ENCODE results near the gene FBXO10. TPM values are rescaled to one million over a fixed set of nuclear protein-coding genes. Genes with fewer than 3 reads are reported as not detected.
A peak's percentile ranks its signal among the peaks of the same experiment; 100 is the strongest.

FBXO10 gene
- total and polyA plus RNA-seq, 5 donors from 2014 or later: 0.40 to 2.4 (median 0.93) TPM

DNA sequence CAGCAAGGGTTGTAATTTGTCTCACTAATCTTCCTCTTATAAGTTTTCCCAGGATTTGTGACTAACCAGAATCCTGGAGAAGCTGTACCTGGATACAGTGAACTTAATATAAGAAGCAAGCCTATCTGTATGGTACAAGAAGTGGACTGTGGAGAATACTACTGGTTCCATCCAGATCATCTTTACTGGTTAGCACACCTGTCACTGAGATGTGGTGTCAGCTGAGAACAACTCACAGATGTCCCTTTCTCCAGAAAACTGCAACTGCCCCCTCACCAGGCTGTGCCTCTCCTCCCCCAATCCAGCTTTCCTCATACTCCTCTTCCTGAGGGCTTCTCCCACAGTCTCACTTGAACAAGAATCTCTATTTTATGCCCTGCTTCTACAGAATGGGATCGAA is 4.9 kb downstream of the FBXO10 start:
- DNase-seq (no peak), ATAC-seq (ENCODE audit: low read depth in 2 of 2) (no peak)
- H3K27ac Mint-ChIP-seq: no peak overlapping the region
- H3K4me3 Mint-ChIP-seq: peak overlapping the region in 1 of 4 donors; percentile 20
- peaks cover 20% of the 10 kb centered on the region for H3K27me3 Mint-ChIP-seq
- Histone ChIP-seq H3K4me1 (ENCODE audit: control insufficient read depth, insufficient read depth, low read length, poor library complexity, severe bottlenecking) (peaks cover 7% of the 10 kb centered on the region), H3K4me3 (ENCODE audit: low read depth, low read length) (no peak overlapping the region), H3K27ac (ENCODE audit: insufficient read depth, low read length, poor library complexity, severe bottlenecking) (no peak overlapping the region), H3K36me3 (ENCODE audit: control insufficient read depth, insufficient read depth, low read length) (no peaks in the 10 kb centered on the region), H3K27me3 (ENCODE audit: control insufficient read depth, insufficient read depth, low read length) (no peaks in the 10 kb centered on the region), H3K9me3 (ENCODE audit: control insufficient read depth in 2 of 2, low read length in 2 of 2) (no peaks in the 10 kb centered on the region)
- H3K9me3 Mint-ChIP-seq: peaks cover 0 to 2% (median 0%) of the 10 kb centered on the region in 7 donors
- peaks cover 7% of the 10 kb centered on the region for H3K36me3 Mint-ChIP-seq
- H3K4me1 Mint-ChIP-seq: peaks cover 0 to 11% (median 8%) of the 10 kb centered on the region in 4 donors

- no peak overlapping the region for H3K4me3 Mint-ChIP-seq
- Histone ChIP-seq H3K27me3 (ENCODE audit: control insufficient read depth, insufficient read depth, low read length) (no peaks in the 10 kb centered on the region), H3K9me3 (ENCODE audit: control insufficient read depth in 2 of 2, low read length in 2 of 2) (peaks cover 4 to 13% of the 10 kb centered on the region in 2 experiments), H3K4me1 (ENCODE audit: control insufficient read depth, insufficient read depth, low read length, poor library complexity, severe bottlenecking) (no peaks in the 10 kb centered on the region), H3K36me3 (ENCODE audit: control insufficient read depth, insufficient read depth, low read length) (no peaks in the 10 kb centered on the region), H3K27ac (ENCODE audit: insufficient read depth, low read length, poor library complexity, severe bottlenecking) (no peak overlapping the region), H3K4me3 (ENCODE audit: low read depth, low read length) (no peak overlapping the region)
- H3K9me3 Mint-ChIP-seq: peaks cover 0 to 22% (median 4%) of the 10 kb centered on the region in 7 donors
- no peak overlapping the region for H3K27ac Mint-ChIP-seq
- DNase-seq (no peak), ATAC-seq (ENCODE audit: low read depth in 2 of 2) (no peak)
- peaks cover 24% of the 10 kb centered on the region for H3K36me3 Mint-ChIP-seq
- H3K27me3 Mint-ChIP-seq: no peaks in the 10 kb centered on the region
- H3K4me1 Mint-ChIP-seq: peaks cover 0 to 4% (median 1%) of the 10 kb centered on the region in 4 donors
These were observed 9.5 kb downstream of the FBXO10 start for GRCh38 chr9:37566716-37567115.

- ATAC-seq (ENCODE audit: low read depth in 2 of 2): no peak
- Histone ChIP-seq H3K27ac (ENCODE audit: insufficient read depth, low read length, poor library complexity, severe bottlenecking) (no peak overlapping the region), H3K4me1 (ENCODE audit: control insufficient read depth, insufficient read depth, low read length, poor library complexity, severe bottlenecking) (no peaks in the 10 kb centered on the region), H3K4me3 (ENCODE audit: low read depth, low read length) (no peak overlapping the region), H3K36me3 (ENCODE audit: control insufficient read depth, insufficient read depth, low read length) (no peaks in the 10 kb centered on the region), H3K27me3 (ENCODE audit: control insufficient read depth, insufficient read depth, low read length) (no peaks in the 10 kb centered on the region), H3K9me3 (ENCODE audit: control insufficient read depth in 2 of 2, low read length in 2 of 2) (peaks cover 4 to 13% of the 10 kb centered on the region in 2 experiments)
- no peak overlapping the region for H3K4me3 Mint-ChIP-seq
- no peak overlapping the region for H3K27ac Mint-ChIP-seq
- no peak for DNase-seq
- H3K4me1 Mint-ChIP-seq: peaks cover 0 to 4% (median 1%) of the 10 kb centered on the region in 4 donors
- H3K9me3 Mint-ChIP-seq: peaks cover 0 to 22% (median 4%) of the 10 kb centered on the region in 7 donors
- no peaks in the 10 kb centered on the region for H3K27me3 Mint-ChIP-seq
- peaks cover 24% of the 10 kb centered on the region for H3K36me3 Mint-ChIP-seq
These were observed 10.2 kb downstream of the FBXO10 start for GRCh38 chr9:37565661-37566618.

DNA sequence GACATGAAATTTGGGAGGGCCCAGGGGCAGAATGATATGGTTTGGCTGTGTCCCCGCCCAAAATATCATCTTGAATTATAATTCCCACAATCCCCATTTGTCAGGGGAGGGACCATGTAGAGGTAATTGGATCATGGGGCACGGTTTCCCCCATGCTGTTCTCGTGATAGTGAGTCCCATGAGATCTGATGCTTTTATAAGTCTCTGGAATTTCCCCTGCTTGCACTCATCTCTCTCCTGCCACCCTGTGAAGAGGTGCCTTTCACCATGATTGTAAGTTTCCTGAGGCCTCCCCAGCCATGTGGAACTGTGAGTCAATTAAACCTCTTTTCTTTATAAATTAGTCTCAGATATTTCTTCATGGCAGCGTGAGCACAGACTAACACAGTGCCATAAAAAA is 11.3 kb downstream of the FBXO10 start:
- Mint-ChIP-seq H3K27me3 (no peaks in the 10 kb centered on the region), H3K4me1 (peaks cover 0 to 4% (median 1%) of the 10 kb centered on the region in 4 donors), H3K9me3 (peaks cover 0 to 22% (median 4%) of the 10 kb centered on the region in 7 donors), H3K36me3 (peaks cover 24% of the 10 kb centered on the region), H3K4me3 (no peak overlapping the region), H3K27ac (peak overlapping the region in 1 of 3 donors; percentile 7)
- H3K9me3 ChIP-seq (ENCODE audit: control insufficient read depth in 2 of 2, low read length in 2 of 2): peaks cover 4 to 13% of the 10 kb centered on the region in 2 experiments
- no peaks in the 10 kb centered on the region for H3K4me1 ChIP-seq (ENCODE audit: control insufficient read depth, insufficient read depth, low read length, poor library complexity, severe bottlenecking)
- H3K27ac ChIP-seq (ENCODE audit: insufficient read depth, low read length, poor library complexity, severe bottlenecking): no peak overlapping the region
- ATAC-seq (ENCODE audit: low read depth in 2 of 2): no peak
- no peaks in the 10 kb centered on the region for H3K27me3 ChIP-seq (ENCODE audit: control insufficient read depth, insufficient read depth, low read length)
- no peaks in the 10 kb centered on the region for H3K36me3 ChIP-seq (ENCODE audit: control insufficient read depth, insufficient read depth, low read length)
- DNase-seq: no peak
- H3K4me3 ChIP-seq (ENCODE audit: low read depth, low read length): no peak overlapping the region

DNA sequence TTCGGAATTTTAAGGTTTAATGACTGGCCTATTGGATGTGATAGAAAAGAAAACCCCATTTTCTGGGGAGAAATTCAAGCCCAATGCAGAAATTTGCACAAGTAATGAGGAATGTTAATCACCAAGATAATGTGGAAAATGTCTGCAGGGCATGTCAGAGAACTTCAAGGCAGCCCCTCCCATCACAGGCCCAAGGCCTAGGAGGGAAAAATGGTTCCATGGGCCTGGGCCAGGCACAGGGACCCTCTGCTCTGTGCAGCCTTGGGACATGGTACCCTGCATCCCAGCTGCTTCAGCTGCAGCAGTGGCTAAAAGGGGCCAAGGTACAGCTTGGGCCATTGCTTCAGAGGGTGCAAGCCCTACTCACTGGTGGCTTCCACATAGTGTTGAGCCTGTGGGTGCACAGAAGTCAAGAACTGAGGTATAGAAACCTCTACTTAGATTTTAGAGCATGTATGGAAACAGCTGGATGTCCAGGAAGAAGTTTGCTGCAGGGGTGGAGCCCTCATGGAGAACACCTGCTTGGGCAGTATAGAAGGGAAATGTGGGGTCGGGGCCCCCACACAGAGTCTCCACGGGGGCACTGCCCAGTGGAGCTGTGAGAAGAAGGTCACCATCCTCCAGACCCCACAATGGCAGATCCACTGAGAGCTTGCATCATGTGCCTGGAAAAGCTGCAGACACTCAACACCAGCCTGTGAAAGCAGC is 12.2 kb downstream of the FBXO10 start:
- H3K4me3 Mint-ChIP-seq: peak overlapping the region in 1 of 4 donors; percentile 11
- H3K36me3 Mint-ChIP-seq: peaks cover 24% of the 10 kb centered on the region
- H3K27ac Mint-ChIP-seq: no peak overlapping the region
- ATAC-seq (ENCODE audit: low read depth in 2 of 2) (no peak), DNase-seq (no peak)
- peaks cover 0 to 4% (median 1%) of the 10 kb centered on the region in 4 donors for H3K4me1 Mint-ChIP-seq
- no peaks in the 10 kb centered on the region for H3K4me1 ChIP-seq (ENCODE audit: control insufficient read depth, insufficient read depth, low read length, poor library complexity, severe bottlenecking)
- H3K27ac ChIP-seq (ENCODE audit: insufficient read depth, low read length, poor library complexity, severe bottlenecking): no peak overlapping the region
- H3K4me3 ChIP-seq (ENCODE audit: low read depth, low read length): no peak overlapping the region
- no peaks in the 10 kb centered on the region for H3K27me3 ChIP-seq (ENCODE audit: control insufficient read depth, insufficient read depth, low read length)
- no peaks in the 10 kb centered on the region for H3K36me3 ChIP-seq (ENCODE audit: control insufficient read depth, insufficient read depth, low read length)
- H3K27me3 Mint-ChIP-seq: no peaks in the 10 kb centered on the region
- peaks cover 0 to 22% (median 4%) of the 10 kb centered on the region in 7 donors for H3K9me3 Mint-ChIP-seq
- H3K9me3 ChIP-seq (ENCODE audit: control insufficient read depth in 2 of 2, low read length in 2 of 2): peaks cover 4 to 13% of the 10 kb centered on the region in 2 experiments

DNA sequence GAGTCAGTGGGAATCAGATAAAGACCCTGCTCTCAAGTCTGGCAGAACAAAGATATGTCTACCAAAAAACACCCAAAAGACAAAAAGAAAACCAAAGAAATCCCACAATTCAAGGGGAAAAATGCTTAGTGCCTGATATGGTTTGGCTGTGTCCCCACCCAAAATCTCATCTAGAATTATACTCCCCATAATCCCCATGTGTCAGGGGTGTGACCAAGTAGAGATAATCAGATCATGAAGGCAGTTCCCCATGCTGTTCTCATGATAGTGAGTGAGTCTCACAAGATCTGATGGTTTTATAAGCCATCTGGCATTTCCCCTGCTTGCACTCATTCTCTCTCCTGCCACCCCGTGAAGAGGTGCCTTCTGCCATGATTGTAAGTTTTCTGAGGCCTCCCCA is 13.4 kb downstream of the FBXO10 start:
- no peak for ATAC-seq (ENCODE audit: low read depth in 2 of 2)
- Mint-ChIP-seq H3K36me3 (peaks cover 19% of the 10 kb centered on the region), H3K4me3 (no peak overlapping the region), H3K4me1 (peaks cover 0 to 4% (median 0%) of the 10 kb centered on the region in 4 donors), H3K27me3 (no peaks in the 10 kb centered on the region), H3K9me3 (peaks cover 0 to 22% (median 4%) of the 10 kb centered on the region in 7 donors), H3K27ac (no peak overlapping the region)
- DNase-seq: no peak
- Histone ChIP-seq H3K27me3 (ENCODE audit: control insufficient read depth, insufficient read depth, low read length) (no peaks in the 10 kb centered on the region), H3K9me3 (ENCODE audit: control insufficient read depth in 2 of 2, low read length in 2 of 2) (peaks cover 4 to 13% of the 10 kb centered on the region in 2 experiments), H3K27ac (ENCODE audit: insufficient read depth, low read length, poor library complexity, severe bottlenecking) (no peak overlapping the region), H3K36me3 (ENCODE audit: control insufficient read depth, insufficient read depth, low read length) (no peaks in the 10 kb centered on the region), H3K4me3 (ENCODE audit: low read depth, low read length) (no peak overlapping the region), H3K4me1 (ENCODE audit: control insufficient read depth, insufficient read depth, low read length, poor library complexity, severe bottlenecking) (no peaks in the 10 kb centered on the region)

DNA sequence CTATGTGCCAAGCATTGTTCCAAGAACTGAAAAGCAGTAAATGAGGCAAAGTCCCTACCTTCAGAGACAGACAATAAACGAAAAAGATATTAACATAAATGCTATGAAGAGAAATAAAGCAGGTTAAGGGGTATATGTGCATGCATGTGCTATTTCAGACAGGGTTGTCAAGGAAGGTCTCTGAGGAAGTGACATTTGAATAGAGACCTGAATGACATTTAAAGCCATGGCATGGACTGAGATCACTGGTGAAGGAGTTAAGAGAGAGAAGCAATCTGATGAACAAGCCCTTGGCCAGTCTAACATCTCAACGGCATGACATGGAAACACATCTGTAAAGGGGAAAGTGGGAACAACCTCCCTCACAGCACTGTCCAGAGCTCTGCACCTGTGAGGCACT is 14.5 kb downstream of the FBXO10 start:
- H3K4me1 ChIP-seq (ENCODE audit: control insufficient read depth, insufficient read depth, low read length, poor library complexity, severe bottlenecking): no peaks in the 10 kb centered on the region
- H3K9me3 Mint-ChIP-seq: peaks cover 0 to 22% (median 4%) of the 10 kb centered on the region in 7 donors
- H3K4me1 Mint-ChIP-seq: peaks cover 0 to 4% (median 0%) of the 10 kb centered on the region in 4 donors
- no peaks in the 10 kb centered on the region for H3K36me3 ChIP-seq (ENCODE audit: control insufficient read depth, insufficient read depth, low read length)
- no peak overlapping the region for H3K27ac ChIP-seq (ENCODE audit: insufficient read depth, low read length, poor library complexity, severe bottlenecking)
- H3K27me3 Mint-ChIP-seq: no peaks in the 10 kb centered on the region
- H3K27ac Mint-ChIP-seq: no peak overlapping the region
- DNase-seq (no peak), ATAC-seq (ENCODE audit: low read depth in 2 of 2) (no peak)
- no peak overlapping the region for H3K4me3 ChIP-seq (ENCODE audit: low read depth, low read length)
- no peak overlapping the region for H3K4me3 Mint-ChIP-seq
- H3K36me3 Mint-ChIP-seq: peaks cover 17% of the 10 kb centered on the region
- no peaks in the 10 kb centered on the region for H3K27me3 ChIP-seq (ENCODE audit: control insufficient read depth, insufficient read depth, low read length)
- peaks cover 4 to 13% of the 10 kb centered on the region in 2 experiments for H3K9me3 ChIP-seq (ENCODE audit: control insufficient read depth in 2 of 2, low read length in 2 of 2)
